ENCODE data around the gene SDHAF2.
"Not testable (repeated sequence)": the region's sequence is repeated elsewhere in the genome, so short reads cannot be mapped to it uniquely, and the experiment has no call there.

Gene SDHAF2

GRCh38 chr11:61429691-61430582, at the start of gene SDHAF2, which contains the start of gene CPSF7:
TSS of gene SDHAF2 (plus strand) at chr11:61430124. CDS start at chr11:61430147, 23 bp downstream.
TSS of gene CPSF7 (minus strand) at chr11:61429975. CDS start at chr11:61429235, 740 bp downstream.
- TF ChIP-seq, protein P1, sequence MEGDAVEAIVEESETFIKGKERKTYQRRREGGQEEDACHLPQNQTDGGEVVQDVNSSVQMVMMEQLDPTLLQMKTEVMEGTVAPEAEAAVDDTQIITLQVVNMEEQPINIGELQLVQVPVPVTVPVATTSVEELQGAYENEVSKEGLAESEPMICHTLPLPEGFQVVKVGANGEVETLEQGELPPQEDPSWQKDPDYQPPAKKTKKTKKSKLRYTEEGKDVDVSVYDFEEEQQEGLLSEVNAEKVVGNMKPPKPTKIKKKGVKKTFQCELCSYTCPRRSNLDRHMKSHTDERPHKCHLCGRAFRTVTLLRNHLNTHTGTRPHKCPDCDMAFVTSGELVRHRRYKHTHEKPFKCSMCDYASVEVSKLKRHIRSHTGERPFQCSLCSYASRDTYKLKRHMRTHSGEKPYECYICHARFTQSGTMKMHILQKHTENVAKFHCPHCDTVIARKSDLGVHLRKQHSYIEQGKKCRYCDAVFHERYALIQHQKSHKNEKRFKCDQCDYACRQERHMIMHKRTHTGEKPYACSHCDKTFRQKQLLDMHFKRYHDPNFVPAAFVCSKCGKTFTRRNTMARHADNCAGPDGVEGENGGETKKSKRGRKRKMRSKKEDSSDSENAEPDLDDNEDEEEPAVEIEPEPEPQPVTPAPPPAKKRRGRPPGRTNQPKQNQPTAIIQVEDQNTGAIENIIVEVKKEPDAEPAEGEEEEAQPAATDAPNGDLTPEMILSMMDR (IDR thresholded peaks at IDR 0.05; ENCODE audit: extremely low read depth, missing control alignments) = no peak

DNA sequence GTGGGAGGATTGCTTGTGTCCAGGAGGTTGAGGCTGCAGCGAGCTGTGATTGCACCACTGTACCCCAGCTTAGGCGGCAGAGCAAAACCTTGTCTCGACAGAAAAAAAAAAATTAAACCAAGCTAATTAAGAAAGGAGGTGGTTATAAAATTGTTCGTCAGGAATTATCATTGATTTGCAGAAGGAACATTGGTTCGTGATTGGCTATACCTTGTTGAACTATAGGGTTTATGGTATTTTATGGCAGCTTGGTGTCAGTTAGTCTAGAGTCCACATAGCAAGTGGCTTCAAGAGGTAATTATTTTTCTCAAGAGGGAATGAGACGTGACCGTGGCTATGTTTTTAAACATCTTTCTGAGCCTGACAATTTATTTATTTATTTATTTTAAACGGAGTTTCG, 49.0 kb upstream of the SDHAF2 start:
- no peak for DNase-seq (ENCODE audit: low spot score)
- TF ChIP-seq, protein P1 (IDR thresholded peaks at IDR 0.05; ENCODE audit: extremely low read depth, missing control alignments) = no peak

More at GRCh38 chr11:61429691-61430582, at the start of gene SDHAF2, which contains the start of gene CPSF7:
- DNase-seq (ENCODE audit: low spot score) = peak; percentile 97

DNA sequence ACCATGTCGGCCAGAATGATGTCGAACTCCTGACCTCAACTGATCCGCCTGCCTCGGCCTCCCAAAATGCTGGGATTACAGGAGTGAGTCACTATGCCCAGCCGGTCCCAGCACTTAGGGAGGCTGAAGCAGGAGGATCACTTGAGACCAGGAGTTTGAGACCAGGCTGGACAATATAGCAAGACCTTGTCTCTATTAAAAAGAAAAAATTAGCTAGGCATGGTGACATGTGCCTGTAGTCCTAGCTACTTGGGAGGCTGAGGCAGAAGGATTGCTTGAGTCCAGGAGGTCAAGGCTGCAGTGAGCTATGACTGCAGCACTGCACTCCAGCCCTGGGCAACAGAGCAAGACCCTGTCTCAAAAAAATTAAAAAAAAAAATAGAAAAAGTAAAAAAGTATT, 46.1 kb upstream of the SDHAF2 start:
- not testable (repeated sequence) for DNase-seq (ENCODE audit: low spot score)

DNA sequence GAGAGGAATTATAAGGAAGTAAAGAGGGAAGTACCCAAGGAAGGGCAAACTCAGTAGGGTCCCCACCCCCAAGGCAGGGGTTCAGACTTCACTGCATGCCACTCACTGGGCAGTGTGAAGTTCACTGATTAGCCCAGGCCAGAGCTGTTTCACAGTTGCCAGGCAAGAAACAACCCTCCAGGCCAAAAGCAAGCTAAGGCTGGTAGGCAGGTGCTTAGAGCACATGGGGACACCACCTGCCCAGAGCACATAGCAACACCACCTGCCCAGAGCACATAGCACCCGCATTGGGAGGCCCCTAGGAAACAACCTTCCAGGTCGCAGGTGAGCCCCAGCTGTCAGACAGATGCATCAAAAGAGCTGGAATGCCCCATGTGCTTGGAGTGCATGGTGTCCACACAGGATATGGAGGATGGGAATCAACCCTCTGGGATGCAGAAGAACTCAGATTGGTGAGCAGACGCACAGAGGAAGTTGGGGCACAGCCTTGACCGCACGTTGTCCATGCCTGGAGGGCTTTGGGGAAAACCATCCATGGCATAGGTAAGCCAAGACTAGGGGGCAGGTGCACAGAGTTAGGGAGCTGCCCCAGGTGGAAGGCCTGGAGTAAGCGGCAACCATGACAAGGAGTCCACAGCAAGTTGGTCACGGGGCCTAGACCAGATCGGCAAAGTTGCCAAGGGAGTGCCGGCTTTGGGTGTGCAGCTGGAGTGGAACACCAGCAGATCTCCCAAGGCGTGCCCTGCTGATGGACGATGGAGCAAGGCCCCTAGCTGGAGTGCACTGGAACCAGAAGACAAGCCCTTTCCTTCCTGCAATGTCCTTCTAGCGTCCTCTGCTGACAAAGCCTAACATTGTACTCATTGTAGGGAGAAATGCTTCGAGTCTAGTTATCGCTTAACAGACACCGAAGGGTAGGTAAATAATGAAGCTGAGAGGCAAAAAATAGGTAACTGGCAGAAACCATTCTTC, 45.4 kb upstream of the SDHAF2 start:
- no peak for DNase-seq (ENCODE audit: low spot score)

GRCh38 chr11:61390161-61390560, 39.8 kb upstream of the SDHAF2 start:
- TF ChIP-seq, protein P1 (IDR thresholded peaks at IDR 0.05; ENCODE audit: extremely low read depth, missing control alignments) = no peak
- DNase-seq (ENCODE audit: low spot score) = no peak

More for the DNA sequence above, 45.4 kb upstream of the SDHAF2 start:
- TF ChIP-seq, protein P1 (IDR thresholded peaks at IDR 0.05; ENCODE audit: extremely low read depth, missing control alignments) = no peak

- TF ChIP-seq, protein P1 (IDR thresholded peaks at IDR 0.05; ENCODE audit: extremely low read depth, missing control alignments) = peak; percentile 17
- DNase-seq (ENCODE audit: low spot score) = peak; percentile 40
Measured at GRCh38 chr11:61392981-61393595, 36.8 kb upstream of the SDHAF2 start.

- TF ChIP-seq, protein P1 (IDR thresholded peaks at IDR 0.05; ENCODE audit: extremely low read depth, missing control alignments) = no peak
- DNase-seq (ENCODE audit: low spot score) = no peak
Measured at GRCh38 chr11:61401173-61401572, 28.8 kb upstream of the SDHAF2 start.

Measured in GM20000 (cell line).